ENCODE data around the gene TIMM10B.

Gene TIMM10B

GRCh38 chr11:6486938-6487337 is 5.6 kb downstream of the TIMM10B start:
- Histone ChIP-seq H2AFZ (ENCODE audit: low read depth, low read length, severe bottlenecking) (no peak overlapping the region), H3K4me3 (ENCODE audit: insufficient read depth, low read length, poor library complexity, severe bottlenecking) (no peak overlapping the region), H3F3A (ENCODE audit: insufficient read depth) (no peaks in the 10 kb centered on the region), H3K9me3 (ENCODE audit: insufficient read depth, low read length) (no peaks in the 10 kb centered on the region), H3K4me2 (ENCODE audit: low read depth, low read length, poor library complexity, severe bottlenecking) (no peak overlapping the region), H3K27me3 (ENCODE audit: low read length) (no peaks in the 10 kb centered on the region), H3K9ac (ENCODE audit: low read length) (no peak overlapping the region), H3K27ac (ENCODE audit: low read depth, low read length) (no peak overlapping the region), H3K9me2 (replicated peaks; ENCODE audit: insufficient read depth, low read length) (no peaks in the 10 kb centered on the region), H4K20me1 (ENCODE audit: low read depth, low read length) (no peaks in the 10 kb centered on the region; the same call in 1 of the 2 replicates), H3K36me3 (ENCODE audit: low read length) (peaks cover 38% of the 10 kb centered on the region), H3K79me2 (ENCODE audit: insufficient read depth, low read length) (peaks cover 23% of the 10 kb centered on the region)
- TF ChIP-seq EZH2phosphoT487 (conservative IDR thresholded peaks at IDR 0.05; ENCODE audit: low read length) = no peak
- no peak for TF ChIP-seq CTCF (IDR thresholded peaks at IDR 0.05; ENCODE audit: insufficient read depth, low read length, poor library complexity, severe bottlenecking)

GRCh38 chr11:6488342-6488741 is 7.0 kb downstream of the TIMM10B start:
- H3K4me3 ChIP-seq (ENCODE audit: insufficient read depth, low read length, poor library complexity, severe bottlenecking) = no peak overlapping the region
- no peak overlapping the region for H3K27ac ChIP-seq (ENCODE audit: low read depth, low read length)
- no peak overlapping the region for H2AFZ ChIP-seq (ENCODE audit: low read depth, low read length, severe bottlenecking)
- H3K9me2 ChIP-seq (replicated peaks; ENCODE audit: insufficient read depth, low read length) = no peaks in the 10 kb centered on the region
- no peaks in the 10 kb centered on the region for H4K20me1 ChIP-seq (ENCODE audit: low read depth, low read length)
- peaks cover 39% of the 10 kb centered on the region for H3K36me3 ChIP-seq (ENCODE audit: low read length)
- TF ChIP-seq CTCF (IDR thresholded peaks at IDR 0.05; ENCODE audit: insufficient read depth, low read length, poor library complexity, severe bottlenecking) (no peak), EZH2phosphoT487 (conservative IDR thresholded peaks at IDR 0.05; ENCODE audit: low read length) (no peak)
- H3K9me3 ChIP-seq (ENCODE audit: insufficient read depth, low read length) = no peaks in the 10 kb centered on the region
- H3F3A ChIP-seq (ENCODE audit: insufficient read depth) = no peaks in the 10 kb centered on the region
- no peak overlapping the region for H3K9ac ChIP-seq (ENCODE audit: low read length)
- peaks cover 9% of the 10 kb centered on the region; the same call in 1 of the 2 replicates for H3K79me2 ChIP-seq (ENCODE audit: insufficient read depth, low read length)
- H3K27me3 ChIP-seq (ENCODE audit: low read length) = no peaks in the 10 kb centered on the region
- no peak overlapping the region for H3K4me2 ChIP-seq (ENCODE audit: low read depth, low read length, poor library complexity, severe bottlenecking)

- TF ChIP-seq CTCF (IDR thresholded peaks at IDR 0.05; ENCODE audit: insufficient read depth, low read length, poor library complexity, severe bottlenecking) (no peak), EZH2phosphoT487 (conservative IDR thresholded peaks at IDR 0.05; ENCODE audit: low read length) (no peak)
- H2AFZ ChIP-seq (ENCODE audit: low read depth, low read length, severe bottlenecking) = no peak overlapping the region
- no peak overlapping the region for H3K4me3 ChIP-seq (ENCODE audit: insufficient read depth, low read length, poor library complexity, severe bottlenecking)
- H3K4me2 ChIP-seq (ENCODE audit: low read depth, low read length, poor library complexity, severe bottlenecking) = no peak overlapping the region
- H3F3A ChIP-seq (ENCODE audit: insufficient read depth) = no peaks in the 10 kb centered on the region
- no peak overlapping the region for H3K27ac ChIP-seq (ENCODE audit: low read depth, low read length)
- H4K20me1 ChIP-seq (ENCODE audit: low read depth, low read length) = no peaks in the 10 kb centered on the region
- H3K36me3 ChIP-seq (ENCODE audit: low read length) = peaks cover 35% of the 10 kb centered on the region
- H3K9ac ChIP-seq (ENCODE audit: low read length) = no peak overlapping the region
- no peaks in the 10 kb centered on the region for H3K9me2 ChIP-seq (replicated peaks; ENCODE audit: insufficient read depth, low read length)
- no peaks in the 10 kb centered on the region for H3K27me3 ChIP-seq (ENCODE audit: low read length)
- H3K9me3 ChIP-seq (ENCODE audit: insufficient read depth, low read length) = no peaks in the 10 kb centered on the region
- peaks cover 9% of the 10 kb centered on the region; the same call in 1 of the 2 replicates for H3K79me2 ChIP-seq (ENCODE audit: insufficient read depth, low read length)
These were observed 7.5 kb downstream of the TIMM10B start for GRCh38 chr11:6488821-6489220.
